HG03025 (cell line): ENCODE results near the gene NLGN3.
"Not testable (repeated sequence)": the region's sequence is repeated elsewhere in the genome, so short reads cannot be mapped to it uniquely, and the experiment has no call there.

Experiments
- ATAC-seq: cut with Tn5 transposase; IDR thresholded peaks from one replicate; pipeline ENCODE4 v1.9.1; 2021; ENCODE audit warnings: mild to moderate bottlenecking, moderate library complexity; ENCODE audit not compliant: unreplicated experiment, low FRiP score

Gene NLGN3

GRCh38 chrX:71168134-71168533 lies 23.5 kb downstream of the NLGN3 start:
- ATAC-seq, result no peak

- ATAC-seq, result no peak
Observed at GRCh38 chrX:71169586-71169985, 24.9 kb downstream of the NLGN3 start.

- no peak for ATAC-seq
Observed at GRCh38 chrX:71170660-71171059, 26.0 kb downstream of the NLGN3 start.

- no peak for ATAC-seq
Observed at GRCh38 chrX:71171110-71171801, 26.6 kb downstream of the NLGN3 start.

GRCh38 chrX:71173440-71173839 lies 28.8 kb downstream of the NLGN3 start:
- no peak for ATAC-seq

GRCh38 chrX:71174795-71175194 lies 30.2 kb downstream of the NLGN3 start:
- ATAC-seq, result no peak

GRCh38 chrX:71175531-71175930 lies 30.9 kb downstream of the NLGN3 start:
- ATAC-seq, result no peak

GRCh38 chrX:71177327-71177726 lies 32.7 kb downstream of the NLGN3 start:
- ATAC-seq, result no peak

GRCh38 chrX:71178908-71179307 lies 34.3 kb downstream of the NLGN3 start:
- peak; percentile 41 for ATAC-seq

GRCh38 chrX:71180579-71181265 lies 36.1 kb downstream of the NLGN3 start:
- ATAC-seq, result not testable (repeated sequence)

GRCh38 chrX:71181558-71181909 lies 36.9 kb downstream of the NLGN3 start:
- ATAC-seq, result peak; percentile 23

- peak; percentile 63 for ATAC-seq
Observed at GRCh38 chrX:71181910-71182799, 37.5 kb downstream of the NLGN3 start.

- ATAC-seq, result no peak
Observed at GRCh38 chrX:71182871-71183270, 38.2 kb downstream of the NLGN3 start.

- ATAC-seq, result no peak
Observed at GRCh38 chrX:71183341-71183740, 38.7 kb downstream of the NLGN3 start.

- ATAC-seq, result no peak
Observed at GRCh38 chrX:71184092-71184491, 39.5 kb downstream of the NLGN3 start.

- no peak for ATAC-seq
Observed at GRCh38 chrX:71184803-71185495, 40.3 kb downstream of the NLGN3 start.

- ATAC-seq, result no peak
Observed at GRCh38 chrX:71191248-71191647, 46.6 kb downstream of the NLGN3 start.

GRCh38 chrX:71195964-71196649 lies 51.5 kb downstream of the NLGN3 start:
- ATAC-seq, result no peak

- ATAC-seq, result peak; percentile 57
Observed at GRCh38 chrX:71198066-71198465, 53.4 kb downstream of the NLGN3 start.
